HG03354 (cell line): ENCODE data around the gene BCL2L15.

ENCODE experiments used
- ATAC-seq: cut with Tn5 transposase; IDR thresholded peaks from one replicate; pipeline ENCODE4 v1.9.1; 2021; ENCODE audit warnings: mild to moderate bottlenecking; ENCODE audit not compliant: unreplicated experiment, poor library complexity, severe bottlenecking

BCL2L15 gene

DNA sequence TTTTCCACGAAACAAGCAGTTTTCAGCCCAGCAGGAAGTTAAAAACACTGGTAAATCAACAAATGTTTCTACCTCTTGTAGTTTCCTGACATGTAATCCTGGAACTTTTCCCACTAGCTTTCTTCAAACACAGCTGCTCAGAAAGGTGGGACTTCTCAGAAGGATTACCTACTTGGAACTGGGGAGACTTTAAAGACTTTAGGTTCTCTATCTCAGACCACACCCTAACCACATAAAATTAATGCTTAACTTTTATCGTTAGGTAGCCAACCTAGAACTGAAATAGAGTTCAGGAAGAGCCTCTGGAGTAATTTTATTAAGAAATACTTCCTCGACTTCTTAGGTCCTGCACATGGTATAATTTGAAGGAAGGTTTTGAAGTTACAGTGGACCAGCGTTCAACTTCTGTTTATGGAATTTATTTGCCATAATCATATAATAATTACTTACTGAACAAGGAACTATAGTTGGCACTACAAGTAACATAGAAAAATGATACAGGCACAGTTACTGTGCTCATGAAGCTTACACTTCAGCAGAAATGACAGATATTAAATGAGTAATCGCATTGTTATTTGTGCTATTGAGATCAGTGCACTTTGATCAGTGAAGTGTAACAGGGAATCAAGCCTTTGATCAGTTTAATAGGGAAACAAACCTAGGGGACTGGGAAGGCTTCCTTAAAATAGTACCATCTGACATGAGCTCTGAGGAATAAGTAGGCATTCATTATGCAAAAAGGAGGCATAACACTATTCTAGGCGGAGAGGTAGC, at the start of gene BCL2L15:
BCL2L15 (minus strand) TSS at position 180 of the 774 bp plus-strand sequence. CDS start 206 bp downstream, outside the sequence.
- no peak for ATAC-seq

DNA sequence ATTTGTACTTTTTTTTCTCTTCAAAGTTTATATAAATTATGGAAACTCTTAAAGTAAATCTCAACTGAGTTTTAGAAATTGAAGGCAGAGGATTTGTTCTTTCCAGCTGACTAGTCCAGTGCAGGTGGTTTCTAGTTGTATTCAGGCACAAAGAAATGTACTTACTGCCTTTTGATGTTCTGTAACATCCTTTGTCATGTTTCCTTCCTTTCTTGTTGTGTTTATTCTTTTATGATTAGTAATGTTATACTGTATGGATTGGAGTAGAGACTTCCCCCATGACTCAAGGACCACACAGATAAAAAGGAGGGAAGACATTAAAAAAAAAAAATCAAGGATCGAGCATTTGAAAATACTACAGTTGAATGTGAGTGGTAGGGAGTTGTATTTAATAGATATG, 49.8 kb upstream of the BCL2L15 start:
- ATAC-seq, result no peak

DNA sequence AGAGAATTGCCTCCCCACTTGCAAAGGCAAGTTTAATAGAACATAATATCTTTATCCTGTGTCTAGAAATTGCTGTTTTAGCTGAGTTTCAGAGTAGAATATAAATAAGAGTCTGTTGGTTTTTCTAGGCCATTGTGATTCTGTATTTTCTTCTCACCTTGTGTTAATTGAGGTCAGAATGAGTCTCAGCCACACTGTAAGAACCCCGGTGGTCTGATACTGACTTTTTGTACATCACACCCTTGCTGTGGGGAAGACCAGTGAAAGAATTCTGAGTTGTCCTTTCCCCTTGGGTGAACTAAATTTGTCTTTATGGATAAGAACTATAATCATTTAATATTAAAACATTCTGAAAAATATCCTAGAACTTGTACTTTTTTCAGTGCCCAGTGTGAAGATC, 48.6 kb upstream of the BCL2L15 start:
- ATAC-seq, result no peak

DNA sequence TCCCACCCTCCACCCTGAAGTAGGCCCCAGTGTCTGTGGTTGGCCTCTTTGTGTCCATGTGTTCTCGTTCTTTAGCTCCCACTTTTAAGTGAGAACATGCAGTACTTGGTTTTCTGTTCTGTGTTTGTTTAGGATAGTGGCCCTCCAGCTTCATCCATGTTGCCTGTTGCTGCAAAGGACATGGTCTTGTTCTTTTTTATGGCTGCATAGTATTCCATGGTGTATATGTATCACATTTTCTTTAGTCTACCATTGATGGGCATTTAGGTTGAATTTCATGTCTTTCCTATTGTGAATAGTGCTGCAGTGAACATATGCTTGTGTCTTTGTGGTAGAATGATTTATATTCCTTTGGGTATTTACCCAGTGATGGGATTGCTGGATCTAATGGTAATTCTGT, 47.8 kb upstream of the BCL2L15 start:
- ATAC-seq, result no peak

DNA sequence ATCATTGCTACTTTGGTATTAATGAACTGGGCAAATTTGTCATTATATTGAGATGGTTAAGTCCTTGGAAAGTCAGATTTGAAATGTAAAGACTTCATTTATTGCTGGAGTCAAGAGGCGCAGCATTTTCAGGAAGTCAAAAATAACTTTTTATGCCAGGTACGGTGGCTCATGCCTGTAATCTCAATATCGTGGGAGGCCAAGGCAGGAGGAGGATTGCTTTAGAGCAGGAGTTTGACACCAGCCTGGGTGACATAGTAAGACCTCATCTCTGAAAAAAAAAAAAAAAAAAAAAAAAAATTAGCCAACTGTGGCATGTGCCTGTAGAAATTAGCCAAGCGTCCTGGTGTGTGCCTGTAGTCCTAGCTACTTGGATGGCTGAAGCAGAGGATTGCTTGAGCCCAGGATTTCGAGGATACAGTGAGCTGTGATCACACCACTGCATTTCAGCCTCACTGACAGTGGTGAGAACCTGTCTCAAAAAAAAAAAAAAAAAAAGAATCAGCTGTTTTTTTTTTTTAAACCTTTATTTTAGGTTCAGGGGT, 47.2 kb upstream of the BCL2L15 start:
- ATAC-seq, result no peak

DNA sequence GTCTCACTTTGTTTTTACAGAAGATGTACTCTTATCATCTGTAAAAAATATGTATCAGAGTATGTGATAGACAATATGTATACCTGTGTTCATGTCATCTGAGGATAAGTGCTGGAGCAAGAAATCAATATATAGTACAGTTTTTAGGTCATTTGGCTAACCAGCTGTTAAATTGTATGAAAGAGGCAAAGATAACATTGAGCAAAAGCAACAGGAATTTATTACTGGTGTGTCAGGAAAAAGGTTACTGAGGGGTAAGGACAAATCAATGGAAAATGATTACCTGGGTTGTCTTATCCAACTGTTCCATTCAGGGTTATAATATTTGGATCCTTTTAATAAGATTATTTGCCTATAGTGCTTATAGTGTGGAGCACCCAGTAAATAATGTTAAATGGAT, 46.6 kb upstream of the BCL2L15 start:
- no peak for ATAC-seq

DNA sequence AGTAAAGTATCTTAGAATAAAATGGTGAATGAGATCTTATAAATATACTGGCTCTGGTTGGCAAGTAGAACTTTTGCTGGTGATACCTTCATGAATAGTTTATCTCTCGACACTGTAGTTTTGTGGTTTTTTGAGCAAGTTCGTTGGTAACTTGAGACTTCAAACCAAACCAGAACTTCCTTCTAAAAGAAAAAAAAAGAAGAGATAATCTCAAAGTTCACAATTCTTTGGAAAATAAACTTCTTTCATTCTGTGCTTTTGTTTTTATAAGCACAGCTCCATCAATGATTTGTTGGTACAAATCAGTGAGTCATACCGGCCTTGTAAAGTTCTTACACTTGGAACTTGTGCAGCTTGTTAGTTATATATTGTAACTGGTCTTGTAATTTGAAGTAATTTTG, 44.1 kb upstream of the BCL2L15 start:
- no peak for ATAC-seq

DNA sequence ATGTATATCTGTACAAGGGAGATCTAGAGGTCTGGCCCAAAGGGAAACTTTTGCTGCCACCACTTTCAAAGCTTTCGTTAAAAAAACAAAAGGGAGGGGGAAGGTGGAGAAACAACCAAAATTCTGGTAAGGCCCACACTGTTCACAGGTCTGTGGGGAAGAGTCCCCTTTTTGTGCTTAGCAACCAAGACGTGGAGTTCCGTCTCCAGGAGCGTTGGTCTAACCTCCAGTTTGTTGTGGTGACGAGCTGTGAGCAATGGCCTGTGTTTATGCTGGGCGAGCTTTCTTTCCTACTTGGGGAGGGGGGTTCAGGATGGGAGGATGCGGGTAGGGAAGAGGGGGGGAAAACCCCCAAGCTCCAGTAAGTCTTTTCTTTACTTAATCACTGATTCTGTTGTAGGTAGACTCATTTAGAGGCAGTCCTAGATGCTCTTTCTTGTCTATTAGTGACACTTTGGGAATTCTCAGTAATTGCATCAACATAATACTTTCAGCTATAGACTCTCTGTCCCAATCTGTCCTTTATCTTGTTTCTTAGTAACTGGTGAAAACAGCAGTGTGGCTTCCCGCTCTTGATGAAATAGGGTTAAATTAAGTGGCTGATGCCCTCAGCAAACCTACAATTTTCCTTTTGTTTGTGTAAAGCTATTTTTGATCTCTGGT, 43.2 kb upstream of the BCL2L15 start:
- peak; percentile 44 for ATAC-seq

DNA sequence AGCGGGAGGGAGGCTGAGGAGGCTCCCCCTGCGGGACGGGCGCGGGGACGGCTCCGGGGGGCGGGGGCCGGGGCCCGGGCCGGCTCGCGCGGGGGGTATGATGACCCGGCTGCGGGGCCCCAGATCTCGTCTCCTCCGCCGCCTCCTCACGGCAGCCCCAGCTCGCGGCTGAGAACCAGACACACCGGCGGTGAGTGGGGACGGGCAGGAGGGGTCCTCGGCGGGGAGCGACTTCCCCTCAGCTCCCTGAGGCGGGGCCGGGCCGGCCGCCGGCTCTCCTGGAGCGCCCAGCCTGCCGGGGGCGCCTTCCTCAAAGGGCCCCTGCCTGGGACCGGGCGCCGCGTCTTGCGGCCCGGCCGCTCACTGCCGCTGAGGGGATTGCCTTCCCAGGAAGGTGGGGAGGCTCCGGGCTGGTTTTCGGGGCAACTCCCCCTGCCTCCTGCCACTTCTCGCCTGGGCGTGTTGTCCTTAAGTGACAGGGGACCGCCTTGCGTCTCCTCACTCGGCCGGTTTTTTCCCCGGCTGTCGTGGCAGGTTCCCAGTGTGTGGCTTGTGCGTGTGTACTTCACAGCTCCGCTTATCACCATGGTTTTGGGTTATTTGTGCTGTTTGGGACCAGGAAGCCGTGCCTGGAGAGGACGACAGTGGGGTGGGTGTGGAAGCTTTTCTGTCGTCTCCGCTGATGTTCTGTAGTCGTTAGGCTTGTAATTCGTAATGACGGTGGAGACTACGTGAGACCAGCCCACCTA, 42.5 kb upstream of the BCL2L15 start:
- peak; percentile 36 for ATAC-seq

DNA sequence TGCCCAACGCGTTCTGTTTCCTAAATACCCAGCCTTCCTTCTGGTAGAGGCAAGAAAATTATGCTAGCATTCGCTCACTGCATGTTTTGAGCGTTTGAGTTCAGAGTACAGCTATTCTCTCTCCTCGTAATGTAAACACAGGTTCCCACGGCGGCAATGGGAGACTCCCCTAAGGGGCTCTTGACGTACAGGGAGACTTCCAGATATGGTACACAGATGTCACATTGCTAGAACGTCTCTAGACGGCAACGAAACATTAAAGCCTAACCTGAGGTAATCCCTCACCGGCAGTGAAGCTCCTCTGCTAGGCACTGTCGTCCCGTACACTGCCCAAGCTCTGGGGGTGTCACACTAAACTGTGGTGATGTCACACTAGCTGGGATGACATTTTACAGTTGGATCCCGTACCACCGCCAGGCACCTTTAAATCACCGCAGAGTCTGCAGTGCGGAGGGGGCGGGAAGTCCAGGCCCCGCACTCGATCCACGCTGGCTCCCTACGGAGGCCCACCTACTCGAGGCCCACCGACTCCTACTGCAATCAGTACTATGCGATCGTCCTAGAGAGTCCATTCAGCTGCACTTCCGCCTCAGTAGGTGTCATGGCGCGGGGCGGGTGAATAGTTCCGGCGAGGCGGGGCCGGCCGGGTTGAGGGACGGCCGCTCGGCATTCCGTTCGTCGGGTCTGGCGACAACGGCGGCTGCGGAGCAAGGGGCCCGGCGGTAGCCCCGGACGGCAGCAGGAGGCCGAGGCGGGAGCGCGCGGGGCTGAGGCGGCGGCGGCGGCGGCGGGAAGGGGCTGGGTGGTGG, 41.8 kb upstream of the BCL2L15 start, which contains the start of gene HIPK1:
HIPK1 (plus strand) TSS at position 384 of the 809 bp plus-strand sequence.
- peak; percentile 68 for ATAC-seq

DNA sequence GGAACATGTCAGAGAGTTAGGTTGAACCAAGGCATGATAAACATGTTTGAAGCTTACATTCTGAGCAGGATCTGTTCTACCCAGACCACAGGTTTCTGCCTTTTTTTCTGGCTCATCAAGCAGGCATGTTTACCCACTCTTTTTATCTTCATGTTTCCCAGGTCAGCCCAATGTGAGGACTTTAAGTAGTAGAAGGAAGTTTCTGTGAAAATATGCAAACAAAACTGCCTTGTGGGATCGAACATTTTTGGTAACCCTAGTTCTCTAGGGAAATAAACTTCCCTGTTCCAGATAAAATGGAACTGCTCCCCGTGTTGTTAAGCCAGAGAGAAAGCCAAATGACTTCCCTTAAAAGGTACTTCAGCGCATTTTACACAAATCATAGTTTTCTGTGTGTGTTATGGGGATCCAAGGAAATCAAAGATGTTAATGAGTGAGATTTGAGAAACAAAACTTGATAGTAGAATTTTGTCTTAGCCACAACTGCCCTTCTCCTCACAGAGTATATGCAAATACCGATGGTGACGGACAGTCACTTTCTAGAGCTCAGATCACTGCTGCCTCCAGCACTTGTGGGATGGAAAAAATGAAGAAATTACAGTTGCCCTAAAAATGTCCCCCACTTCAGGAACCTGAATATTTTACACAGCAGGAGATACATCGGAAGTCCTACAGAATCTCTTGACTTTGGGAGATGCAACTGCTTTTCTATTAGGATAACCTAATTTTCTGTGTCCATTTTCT, 41.0 kb upstream of the BCL2L15 start:
- peak; percentile 33 for ATAC-seq

DNA sequence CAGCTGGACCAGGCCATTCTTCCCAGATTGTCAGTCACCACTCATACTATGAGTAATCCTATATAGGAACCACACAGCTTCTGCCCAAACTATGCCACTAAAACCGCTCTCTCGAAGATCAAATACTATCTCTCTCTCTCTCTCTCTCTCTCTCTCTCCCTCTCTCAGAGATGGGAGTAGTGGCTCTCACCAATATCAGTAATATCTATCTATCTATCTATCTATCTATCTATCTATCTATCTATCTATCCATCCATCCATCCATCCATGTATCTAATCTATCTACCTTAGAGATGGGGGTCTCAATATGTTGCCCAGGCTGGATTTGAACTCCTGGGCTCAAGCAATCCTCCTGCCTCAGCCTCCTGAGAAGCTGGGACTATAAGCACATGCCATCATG, 37.1 kb upstream of the BCL2L15 start:
- ATAC-seq, result no peak

DNA sequence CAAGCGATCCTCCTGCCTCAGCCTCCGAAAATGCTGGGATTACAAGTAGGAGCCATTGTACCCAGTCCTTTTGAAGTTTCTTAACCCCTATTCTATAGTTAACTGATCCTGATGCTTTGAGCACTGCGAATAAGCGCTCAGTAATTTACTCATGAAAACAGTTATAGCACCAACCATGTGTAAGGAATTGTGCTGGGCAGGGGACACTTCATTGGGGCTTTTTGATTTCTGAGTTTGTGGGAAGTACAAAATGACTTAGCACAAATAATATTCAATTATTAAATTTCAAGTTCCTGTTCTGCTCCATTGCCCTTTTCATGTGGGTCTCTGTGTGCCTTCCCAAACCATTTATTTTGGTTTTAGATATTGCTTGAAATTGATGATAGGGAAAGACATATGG, 35.6 kb upstream of the BCL2L15 start:
- no peak for ATAC-seq

DNA sequence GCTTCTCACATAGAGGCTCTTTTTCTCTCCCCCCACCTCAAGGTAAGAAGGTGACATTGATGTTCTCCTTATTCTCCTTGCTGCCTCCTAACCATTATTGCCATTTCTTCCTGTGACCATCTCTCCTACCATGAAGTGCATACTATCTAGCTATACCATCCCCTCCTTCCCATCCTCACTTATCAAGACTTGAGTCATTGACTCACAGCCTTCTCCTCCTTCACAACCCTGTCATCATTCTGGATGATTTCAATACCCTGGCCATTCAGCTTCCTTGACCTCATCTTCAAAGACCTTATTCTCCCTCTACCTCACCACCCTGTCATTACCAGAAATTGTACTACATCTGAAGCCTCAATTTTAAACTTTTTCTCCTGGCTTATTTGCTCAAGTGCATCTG, 30.9 kb upstream of the BCL2L15 start:
- ATAC-seq, result no peak

DNA sequence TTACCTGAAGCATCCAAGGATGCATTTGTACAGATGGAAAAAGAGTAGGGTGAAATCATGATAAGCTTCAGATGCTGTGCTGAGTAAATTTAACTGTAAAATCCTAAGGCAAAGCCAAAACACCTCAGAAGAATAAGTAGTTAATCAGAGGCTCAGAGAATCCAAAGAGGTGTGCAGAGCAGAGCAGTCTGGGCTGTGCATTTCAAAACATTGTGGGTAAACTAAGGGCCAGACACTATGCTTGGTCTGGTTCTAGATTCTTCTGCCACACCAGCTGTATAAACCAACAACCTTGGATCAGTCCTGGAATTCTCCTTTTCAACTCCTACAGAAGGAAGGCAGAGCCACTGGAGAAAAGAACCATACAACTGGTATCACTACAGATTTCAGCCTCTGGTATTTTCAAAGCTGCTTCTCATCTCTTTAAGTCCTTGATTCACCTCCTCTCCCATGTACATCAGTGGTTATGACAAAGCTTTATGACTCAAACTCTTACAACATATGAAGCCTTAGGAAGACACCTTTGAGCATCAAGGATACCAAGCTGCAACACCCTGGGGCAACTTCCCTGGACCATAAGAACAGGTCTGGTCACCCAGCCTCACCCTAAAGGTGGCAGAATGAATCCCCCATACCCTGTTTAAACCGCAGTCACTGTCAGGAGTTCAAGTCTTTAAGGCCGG, 30.2 kb upstream of the BCL2L15 start:
- ATAC-seq, result no peak

DNA sequence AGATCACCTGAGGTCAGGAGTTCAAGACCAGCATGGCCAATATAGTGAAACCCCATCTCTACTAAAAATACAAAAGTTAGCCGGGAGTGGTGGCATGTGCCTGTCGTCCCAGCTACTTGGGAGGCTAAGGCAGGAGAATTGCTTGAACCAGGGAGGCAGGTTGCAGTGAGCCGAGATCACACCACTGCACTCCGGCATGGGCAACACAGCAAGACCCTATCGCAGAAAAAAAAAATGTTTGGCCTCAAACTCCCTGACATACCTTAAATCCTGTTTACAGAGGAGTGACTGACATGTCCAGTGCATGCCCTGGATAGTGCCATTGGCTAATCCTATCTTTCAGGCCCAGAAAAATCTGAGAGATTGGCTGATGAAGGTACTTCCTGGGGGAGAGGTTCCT, 29.6 kb upstream of the BCL2L15 start:
- no peak for ATAC-seq

DNA sequence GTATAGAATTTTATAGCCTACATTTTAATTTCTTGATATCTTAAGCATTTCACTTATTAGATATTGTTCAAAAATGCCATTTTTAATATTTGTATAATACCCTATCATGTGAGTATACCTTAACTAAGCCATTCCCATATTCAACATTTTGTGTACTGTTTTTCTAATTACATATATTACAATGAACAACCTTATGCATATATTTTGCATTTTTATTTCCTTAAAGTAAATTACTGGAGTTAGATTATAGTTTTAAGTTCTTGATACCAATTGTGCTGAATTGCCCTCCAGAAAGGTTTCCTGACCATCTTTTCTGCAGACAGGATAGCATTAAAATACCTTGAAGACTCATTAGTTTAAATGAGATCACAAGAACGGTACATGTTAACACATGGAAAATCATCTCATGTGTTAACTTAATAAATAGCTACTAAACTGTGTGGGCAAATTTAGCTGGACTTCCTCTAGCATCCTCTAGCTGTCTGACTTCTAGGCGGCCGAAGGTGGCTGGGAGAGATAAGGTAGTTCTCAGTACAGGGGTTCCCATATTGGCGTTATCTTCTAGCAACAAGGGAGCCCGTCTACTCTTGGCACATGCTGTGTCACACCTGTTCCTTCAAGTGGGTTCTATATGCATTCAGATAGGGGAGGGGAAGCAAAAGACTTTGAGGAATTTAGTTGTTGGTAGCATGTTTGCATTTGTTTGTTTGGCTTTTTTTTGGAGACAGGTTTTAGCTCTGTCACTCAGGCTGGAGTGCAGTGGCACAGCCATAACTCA, 26.7 kb upstream of the BCL2L15 start:
- ATAC-seq, result no peak

DNA sequence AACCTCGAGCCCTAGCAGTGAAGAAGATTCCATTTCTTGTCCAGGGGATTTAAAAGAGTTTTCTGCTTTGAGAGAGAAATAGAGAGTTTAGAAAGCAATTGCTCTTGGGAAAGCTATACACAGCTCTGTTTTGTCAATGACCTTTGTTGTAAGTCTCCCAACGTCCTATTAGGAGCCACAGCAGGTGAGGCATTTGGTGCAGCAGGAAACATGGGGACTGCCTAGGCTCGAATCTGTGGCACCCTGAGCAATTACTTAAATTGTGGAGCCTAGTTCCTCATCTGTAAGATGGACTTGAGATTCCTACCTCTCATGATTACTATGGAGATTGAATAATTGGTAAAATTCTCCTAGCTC, 25.9 kb upstream of the BCL2L15 start:
- no peak for ATAC-seq
